Stimulated activated naive CD8-positive, alpha-beta T cell treated with anti-CD3 and anti-CD28 coated beads, Interleukin-15, amount 100 ng/mL, for 72 hours (primary cell): Measurements from ENCODE around the gene CD28.
"Not testable (repeated sequence)": the region's sequence is repeated elsewhere in the genome, so short reads cannot be mapped to it uniquely, and the experiment has no call there.

ENCODE experiments used
- ATAC-seq: fragments of 150-1000 bp; cut with Tn5 transposase; 2 replicates; pipeline ENCODE4 v1.10.0; 2021; ENCODE audit warnings: mild to moderate bottlenecking, moderate library complexity
- DNase-seq, 2 donors: peaks; one replicate each; pipeline ENCODE4 v3.0.0; 2021 to 2022
- H3K27ac Mint-ChIP-seq, 2 donors: one replicate each; pipeline ENCODE4 v1.8.0; 2022; ENCODE audit warnings: mild to moderate bottlenecking in 2 of 2, mixed read lengths in 2 of 2, moderate library complexity in 2 of 2
- H3K27me3 Mint-ChIP-seq: one replicate; pipeline ENCODE4 v1.8.0; 2022; ENCODE audit warnings: mixed read lengths
- H3K4me1 Mint-ChIP-seq: one replicate; pipeline ENCODE4 v1.8.0; 2022; ENCODE audit warnings: mild to moderate bottlenecking, mixed read lengths
- H3K4me3 Mint-ChIP-seq, 2 donors: one replicate each; pipeline ENCODE4 v1.8.0; 2022; ENCODE audit warnings: mild to moderate bottlenecking in 2 of 2, mixed read lengths in 2 of 2, moderate library complexity in 1 of 2
- H3K9me3 Mint-ChIP-seq, 2 donors: one replicate each; pipeline ENCODE4 v1.8.0; 2022; ENCODE audit warnings: mixed read lengths in 2 of 2

The CD28 gene

GRCh38 chr2:203774760-203775159, 68.3 kb downstream of the CD28 start:
- H3K27me3 Mint-ChIP-seq = no peaks in the 10 kb centered on the region
- peaks cover 34% of the 10 kb centered on the region for H3K4me1 Mint-ChIP-seq
- H3K4me3 Mint-ChIP-seq = no peak overlapping the region
- no peak overlapping the region for H3K27ac Mint-ChIP-seq
- DNase-seq (no peak), ATAC-seq (no peak)
- H3K9me3 Mint-ChIP-seq = peaks cover 6 to 8% of the 10 kb centered on the region in 2 donors

- ATAC-seq (peak; percentile 31), DNase-seq (no peak)
- Mint-ChIP-seq H3K27me3 (no peaks in the 10 kb centered on the region), H3K4me3 (no peak overlapping the region), H3K4me1 (peaks cover 44% of the 10 kb centered on the region), H3K27ac (peak overlapping the region in 1 of 2 donors; percentile 44), H3K9me3 (peaks cover 7 to 9% of the 10 kb centered on the region in 2 donors)
These were observed 69.2 kb downstream of the CD28 start for GRCh38 chr2:203775684-203776083.

GRCh38 chr2:203777030-203777429, 70.6 kb downstream of the CD28 start:
- Mint-ChIP-seq H3K4me1 (peaks cover 50% of the 10 kb centered on the region), H3K27ac (no peak overlapping the region), H3K4me3 (no peak overlapping the region), H3K9me3 (peaks cover 7 to 14% of the 10 kb centered on the region in 2 donors), H3K27me3 (no peaks in the 10 kb centered on the region)
- ATAC-seq (no peak), DNase-seq (no peak)

- not testable (repeated sequence) for ATAC-seq, H3K4me3 Mint-ChIP-seq, DNase-seq, H3K27me3 Mint-ChIP-seq
- peaks cover 70% of the 10 kb centered on the region for H3K4me1 Mint-ChIP-seq
- peaks cover 7 to 14% of the 10 kb centered on the region in 2 donors for H3K9me3 Mint-ChIP-seq
- H3K27ac Mint-ChIP-seq = peak overlapping the region in 1 of 2 donors; percentile 69
These were observed 73.1 kb downstream of the CD28 start for GRCh38 chr2:203779477-203780073.

GRCh38 chr2:203780231-203780630, 73.8 kb downstream of the CD28 start:
- ATAC-seq (no peak), DNase-seq (no peak)
- Mint-ChIP-seq H3K27ac (no peak overlapping the region), H3K9me3 (peaks cover 7 to 14% of the 10 kb centered on the region in 2 donors), H3K4me1 (peaks cover 74% of the 10 kb centered on the region), H3K27me3 (no peaks in the 10 kb centered on the region), H3K4me3 (no peak overlapping the region)

GRCh38 chr2:203781151-203781550, 74.7 kb downstream of the CD28 start:
- no peak for ATAC-seq
- Mint-ChIP-seq H3K9me3 (peaks cover 7 to 14% of the 10 kb centered on the region in 2 donors), H3K4me1 (peaks cover 64% of the 10 kb centered on the region), H3K27ac (peak overlapping the region; percentile 19 to 85), H3K27me3 (no peaks in the 10 kb centered on the region), H3K4me3 (no peak overlapping the region)
- no peak for DNase-seq

- H3K9me3 Mint-ChIP-seq = peaks cover 7 to 14% of the 10 kb centered on the region in 2 donors
- peaks cover 72% of the 10 kb centered on the region for H3K4me1 Mint-ChIP-seq
- ATAC-seq = peak; percentile 97
- peak; percentile 68 to 85 for DNase-seq
- H3K4me3 Mint-ChIP-seq = peak overlapping the region; percentile 41 to 61
- no peaks in the 10 kb centered on the region for H3K27me3 Mint-ChIP-seq
- H3K27ac Mint-ChIP-seq = peak overlapping the region; percentile 81 to 97
These were observed 76.0 kb downstream of the CD28 start for GRCh38 chr2:203782262-203782976.

GRCh38 chr2:203783496-203784203, 77.2 kb downstream of the CD28 start:
- Mint-ChIP-seq H3K4me1 (peaks cover 72% of the 10 kb centered on the region), H3K4me3 (peak overlapping the region in 1 of 2 donors; percentile 68), H3K27me3 (no peaks in the 10 kb centered on the region), H3K27ac (peak overlapping the region; percentile 52 to 89), H3K9me3 (peaks cover 7 to 14% of the 10 kb centered on the region in 2 donors)
- DNase-seq (no peak), ATAC-seq (no peak)

GRCh38 chr2:203784710-203785270, 78.4 kb downstream of the CD28 start:
- not testable (repeated sequence) for H3K27me3 Mint-ChIP-seq, DNase-seq, H3K9me3 Mint-ChIP-seq, ATAC-seq
- H3K4me3 Mint-ChIP-seq = peak overlapping the region; percentile 53 to 74
- peaks cover 62% of the 10 kb centered on the region for H3K4me1 Mint-ChIP-seq
- peak overlapping the region in 1 of 2 donors; percentile 91 for H3K27ac Mint-ChIP-seq

- DNase-seq, H3K27me3 Mint-ChIP-seq, H3K27ac Mint-ChIP-seq, H3K4me3 Mint-ChIP-seq, ATAC-seq, H3K9me3 Mint-ChIP-seq: not testable (repeated sequence)
- H3K4me1 Mint-ChIP-seq = peaks cover 55% of the 10 kb centered on the region
These were observed 79.1 kb downstream of the CD28 start for GRCh38 chr2:203785391-203786110.

GRCh38 chr2:203786549-203787351, 80.3 kb downstream of the CD28 start:
- no peak for DNase-seq
- H3K9me3 Mint-ChIP-seq = no peaks in the 10 kb centered on the region
- H3K27ac Mint-ChIP-seq = no peak overlapping the region
- H3K4me3 Mint-ChIP-seq = no peak overlapping the region
- no peaks in the 10 kb centered on the region for H3K27me3 Mint-ChIP-seq
- peaks cover 43% of the 10 kb centered on the region for H3K4me1 Mint-ChIP-seq
- ATAC-seq = no peak

- H3K9me3 Mint-ChIP-seq = no peaks in the 10 kb centered on the region
- no peak overlapping the region for H3K27ac Mint-ChIP-seq
- H3K27me3 Mint-ChIP-seq = no peaks in the 10 kb centered on the region
- no peak for ATAC-seq
- DNase-seq = no peak
- H3K4me3 Mint-ChIP-seq = no peak overlapping the region
- H3K4me1 Mint-ChIP-seq = peaks cover 31% of the 10 kb centered on the region
These were observed 81.5 kb downstream of the CD28 start for GRCh38 chr2:203787979-203788378.
